Fibroblast of villous mesenchyme (primary cell): ENCODE measurements around the gene NCOA4. TPM values are rescaled to one million over a fixed set of nuclear protein-coding genes. Genes with fewer than 3 reads are reported as not detected.

ENCODE experiments used
- DNase-seq: peaks from one replicate; pipeline ENCODE4 v3.0.0-alpha.2; 2010; ENCODE audit warnings: low read depth
- H3K4me3 ChIP-seq: 2 replicates; pipeline ENCODE4 v1.5.1; 2011; ENCODE audit warnings: low read depth, mild to moderate bottlenecking, low read length
- CTCF ChIP-seq: IDR thresholded peaks from 2 replicates; pipeline ENCODE4 v1.5.1; 2012; ENCODE audit warnings: low read depth, mild to moderate bottlenecking, low read length; ENCODE audit not compliant: insufficient read depth
- total RNA-seq: library from RNA; depleted of rRNA; stranded (reverse); fragments of >200 nt; gene quantifications from 2 replicates; pipeline ENCODE4 v1.2.3, GENCODE V29; 2012

NCOA4 gene
- total RNA-seq, 1 donor: 256 TPM

- H3K4me3 ChIP-seq: no peak overlapping the region
- no peak for DNase-seq
- no peak for TF ChIP-seq CTCF
Measured at GRCh38 chr10:46073564-46073963, 43.1 kb upstream of the NCOA4 start.

GRCh38 chr10:46070749-46071148, 40.3 kb upstream of the NCOA4 start:
- no peak for DNase-seq
- no peak for TF ChIP-seq CTCF
- no peak overlapping the region for H3K4me3 ChIP-seq

GRCh38 chr10:46069771-46070463, 39.5 kb upstream of the NCOA4 start:
- no peak for TF ChIP-seq CTCF
- H3K4me3 ChIP-seq: no peak overlapping the region
- DNase-seq: no peak

GRCh38 chr10:46068905-46069304, 38.5 kb upstream of the NCOA4 start:
- TF ChIP-seq CTCF: no peak
- no peak for DNase-seq
- H3K4me3 ChIP-seq: no peak overlapping the region

- no peak for TF ChIP-seq CTCF
- DNase-seq: no peak
Measured at GRCh38 chr10:46068117-46068516, 37.7 kb upstream of the NCOA4 start.

GRCh38 chr10:46064269-46064817, 33.9 kb upstream of the NCOA4 start:
- DNase-seq: no peak
- TF ChIP-seq CTCF: no peak

More at GRCh38 chr10:46068117-46068516, 37.7 kb upstream of the NCOA4 start:
- no peak overlapping the region for H3K4me3 ChIP-seq

More at GRCh38 chr10:46064269-46064817, 33.9 kb upstream of the NCOA4 start:
- H3K4me3 ChIP-seq: no peak overlapping the region
